Stimulated activated CD8-positive, alpha-beta memory T cell treated with anti-CD3 and anti-CD28 coated beads, Interleukin-4, amount 100 ng/mL, for 24 hours (primary cell): ENCODE measurements around the gene MED9.
"Not testable (repeated sequence)": the region's sequence is repeated elsewhere in the genome, so short reads cannot be mapped to it uniquely, and the experiment has no call there.

Experiments
- DNase-seq: peaks from one replicate; pipeline ENCODE4 v3.0.0-alpha.2; 2020; ENCODE audit warnings: low read depth

Gene MED9, protein sequence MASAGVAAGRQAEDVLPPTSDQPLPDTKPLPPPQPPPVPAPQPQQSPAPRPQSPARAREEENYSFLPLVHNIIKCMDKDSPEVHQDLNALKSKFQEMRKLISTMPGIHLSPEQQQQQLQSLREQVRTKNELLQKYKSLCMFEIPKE

GRCh38 chr17:17476865-17477467 lies at the start of gene MED9:
Gene MED9, plus strand, starts transcription at chr17:17477000. Its CDS starts 42 bp downstream, at chr17:17477042.
- peak; percentile 93 for DNase-seq

DNA sequence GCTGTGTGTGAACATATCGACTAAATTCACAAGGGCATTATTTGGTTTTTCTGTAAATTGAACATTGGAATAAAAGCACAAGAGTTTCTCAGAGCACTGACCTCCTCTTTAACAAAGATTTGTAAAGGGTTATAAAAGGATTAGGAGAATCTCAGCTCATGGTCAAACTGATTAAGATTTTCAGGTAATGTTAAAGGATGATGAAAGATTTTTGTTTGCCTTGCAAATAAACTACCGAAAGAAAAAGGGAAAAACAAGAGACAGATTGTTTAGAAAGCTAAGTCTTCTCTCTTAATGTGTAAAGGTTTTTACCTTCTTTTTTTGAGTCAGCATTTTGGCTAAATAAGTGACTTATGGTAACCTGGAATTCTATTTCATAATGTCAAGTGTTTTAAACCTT lies 47.6 kb upstream of the MED9 start:
- DNase-seq, result no peak

- DNase-seq, result not testable (repeated sequence)
Observed at GRCh38 chr17:17430924-17431323, 45.9 kb upstream of the MED9 start.

DNA sequence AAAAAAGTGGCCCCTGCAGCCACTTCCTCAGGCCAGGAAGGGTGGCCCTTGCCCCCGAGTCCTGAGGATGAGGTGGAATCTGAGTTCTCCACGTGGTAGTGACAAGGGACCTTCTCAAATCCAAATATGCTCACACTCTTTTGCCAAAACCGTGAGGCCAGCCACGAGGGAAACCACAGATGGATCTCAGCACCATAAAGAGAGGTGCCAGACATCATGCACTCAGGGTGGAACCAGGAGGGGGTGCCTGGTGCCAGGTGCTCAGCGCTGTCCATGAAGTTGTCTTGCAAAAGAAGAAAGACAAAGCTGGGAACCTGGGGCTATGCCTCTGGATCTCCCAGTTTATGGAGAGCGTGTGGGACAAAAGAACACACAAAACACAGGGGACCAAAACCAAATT lies 45.2 kb upstream of the MED9 start:
- no peak for DNase-seq

DNA sequence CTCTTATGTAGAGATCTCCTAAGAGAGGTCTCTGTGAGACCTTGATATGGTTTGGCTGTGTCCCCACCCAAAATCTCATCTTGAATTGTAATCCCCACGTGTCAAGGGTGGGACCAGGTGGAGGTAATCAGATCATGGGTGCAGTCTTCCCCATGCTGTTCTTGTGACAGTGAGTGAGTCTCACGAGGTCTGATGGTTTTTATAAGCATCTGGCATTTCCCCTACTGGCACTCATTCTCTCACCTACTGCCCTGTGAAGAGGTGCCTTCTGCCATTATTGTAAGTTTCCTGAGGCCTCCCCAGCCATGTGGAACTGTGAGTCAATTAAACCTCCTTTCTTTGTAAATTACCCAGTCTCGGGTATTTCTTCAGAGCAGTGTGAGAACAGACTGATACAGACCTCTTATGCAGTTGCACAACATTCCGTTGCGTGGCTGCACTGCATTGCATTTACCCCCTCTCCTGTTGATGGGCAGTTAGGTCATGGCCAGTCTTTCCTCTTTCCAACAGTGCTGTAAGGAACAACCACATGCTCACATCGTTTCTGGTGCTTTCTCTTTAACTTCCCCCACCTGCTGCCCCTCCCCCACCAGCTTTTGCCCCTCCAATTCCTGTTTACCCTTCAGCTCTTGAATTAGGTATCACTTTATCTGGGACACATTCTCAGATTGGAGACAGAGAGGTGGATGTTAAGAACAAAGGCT lies 43.6 kb upstream of the MED9 start:
- no peak for DNase-seq

DNA sequence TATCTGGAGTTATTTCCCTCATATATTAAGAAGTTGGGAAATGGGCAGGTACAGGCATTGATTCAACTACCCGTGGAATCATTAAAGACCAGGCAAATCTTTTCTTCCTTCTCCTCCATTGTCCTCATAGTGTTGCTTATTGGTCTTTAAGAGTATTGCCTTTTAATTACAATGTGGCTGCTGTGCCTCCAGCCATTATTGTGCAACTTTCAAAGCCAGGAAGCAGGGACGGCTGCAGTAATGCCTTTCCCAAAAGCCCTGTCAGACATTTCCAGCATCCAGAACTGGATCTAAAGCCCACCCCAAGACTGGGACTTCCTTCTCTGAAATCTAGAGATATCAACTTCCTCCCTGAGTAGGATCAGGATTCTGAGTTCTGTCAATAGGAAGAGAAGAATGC lies 42.3 kb upstream of the MED9 start:
- DNase-seq, result no peak

GRCh38 chr17:17435323-17435722 lies 41.5 kb upstream of the MED9 start:
- no peak for DNase-seq

DNA sequence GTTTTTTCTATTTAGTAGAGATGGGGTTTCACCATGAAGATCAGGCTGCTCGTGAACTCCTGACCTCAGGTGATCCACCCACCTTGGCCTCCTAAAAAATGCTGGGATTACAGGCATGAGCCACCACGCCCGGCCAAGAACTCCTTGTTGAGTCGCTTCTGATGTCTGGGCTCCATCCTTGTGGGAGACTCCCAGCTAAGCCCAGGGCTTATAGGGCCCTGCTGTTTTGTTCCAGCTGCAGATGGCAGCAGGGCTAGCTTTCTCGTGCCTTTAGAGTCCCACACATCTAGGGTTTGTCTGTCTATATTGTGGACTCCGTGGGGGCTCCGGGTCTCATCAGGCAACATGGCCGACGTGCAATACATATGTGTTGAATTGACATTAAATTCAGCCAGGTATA lies 39.3 kb upstream of the MED9 start:
- no peak for DNase-seq

DNA sequence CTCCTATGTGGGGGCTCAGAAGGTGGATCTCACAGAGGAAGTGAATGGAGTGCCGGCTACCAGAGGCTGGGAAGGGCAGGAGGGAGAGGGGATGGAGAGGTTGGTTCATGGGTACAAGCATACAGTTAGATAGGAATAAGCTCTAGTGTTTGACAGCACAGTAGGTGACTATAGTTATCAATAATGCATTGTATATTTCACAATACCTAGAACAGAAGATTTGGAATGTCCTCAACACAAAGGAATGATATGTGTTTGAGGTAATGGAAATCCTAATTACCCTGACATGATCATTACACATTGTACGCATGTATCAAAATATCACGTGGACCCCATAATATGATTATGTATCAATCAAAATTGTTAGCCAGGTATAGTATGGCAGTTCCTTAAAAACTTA lies 38.9 kb upstream of the MED9 start:
- DNase-seq, result no peak

DNA sequence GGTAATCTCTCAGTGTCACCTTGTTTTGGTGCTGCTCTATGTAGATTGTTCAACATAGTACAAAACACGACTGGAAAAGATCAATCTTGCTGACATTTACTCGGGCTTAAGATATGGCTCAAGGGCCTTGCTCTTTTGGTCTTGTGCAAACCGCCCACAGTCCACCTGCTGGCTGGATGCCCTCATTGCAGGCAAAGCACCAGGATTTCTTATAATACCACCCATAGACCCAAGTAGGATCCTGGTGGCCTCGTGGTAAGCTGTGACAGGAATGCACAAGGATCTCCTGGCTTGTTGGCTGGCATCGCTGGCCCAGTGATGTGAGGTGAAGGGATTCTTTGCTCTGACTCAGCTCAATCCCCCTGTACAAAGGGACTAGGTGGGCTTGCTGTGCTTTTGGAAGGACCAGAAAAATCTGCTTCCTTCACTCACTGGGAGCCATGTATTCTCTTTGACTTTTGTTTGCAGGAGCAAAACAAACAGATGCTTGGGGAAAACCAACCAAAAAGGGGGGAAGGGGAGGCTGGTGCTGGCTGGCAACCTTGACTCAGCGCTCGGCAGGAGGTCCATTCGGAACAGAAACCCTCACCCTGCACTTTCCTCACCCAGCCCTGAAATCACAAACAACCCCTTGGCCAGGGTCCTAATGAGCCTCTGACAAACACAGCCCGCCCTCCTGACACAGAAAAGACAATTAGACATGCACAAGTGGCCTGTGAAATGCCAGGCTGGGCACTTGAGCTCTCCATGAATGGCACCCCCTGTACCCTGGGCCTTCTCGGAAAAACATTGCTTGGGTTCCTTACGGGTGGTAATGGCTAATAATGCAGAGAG lies 36.6 kb upstream of the MED9 start:
- peak; percentile 69 for DNase-seq

DNA sequence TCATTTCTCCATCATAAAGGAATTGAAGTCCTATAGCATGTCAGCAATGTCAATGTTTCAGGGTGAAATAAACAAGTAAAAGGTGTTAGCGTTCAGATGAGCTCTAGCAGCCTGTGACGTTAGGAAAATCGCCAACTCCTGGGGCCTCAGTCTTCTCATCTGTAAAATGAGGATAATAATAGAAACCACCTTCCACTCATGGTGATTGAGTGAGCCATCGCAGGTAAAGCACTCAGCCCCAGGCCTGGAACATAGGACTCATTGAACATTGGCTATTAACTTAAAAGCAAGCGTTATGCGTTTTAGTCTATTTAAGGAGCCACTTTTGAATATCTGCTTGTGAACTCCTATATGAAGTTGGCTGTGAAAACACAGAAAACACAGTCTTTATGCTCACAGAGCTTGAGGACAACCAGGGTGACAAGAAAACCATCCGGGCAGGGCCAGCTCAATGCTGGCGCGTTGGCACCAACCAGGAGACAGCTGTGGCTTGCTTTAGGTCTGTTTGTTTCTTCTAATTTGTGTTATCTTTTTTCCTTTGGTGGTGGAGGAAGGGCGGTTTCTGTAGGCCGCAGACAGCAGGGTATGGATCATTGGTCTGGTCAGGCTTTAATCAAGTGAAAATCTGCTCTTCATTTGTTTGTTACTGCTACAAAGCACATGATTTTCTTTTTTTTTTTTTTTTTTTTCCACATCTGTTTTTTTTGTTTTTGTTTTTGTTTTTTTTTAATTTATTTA lies 35.7 kb upstream of the MED9 start:
- no peak for DNase-seq

- no peak for DNase-seq
Observed at GRCh38 chr17:17443173-17443572, 33.6 kb upstream of the MED9 start.

DNA sequence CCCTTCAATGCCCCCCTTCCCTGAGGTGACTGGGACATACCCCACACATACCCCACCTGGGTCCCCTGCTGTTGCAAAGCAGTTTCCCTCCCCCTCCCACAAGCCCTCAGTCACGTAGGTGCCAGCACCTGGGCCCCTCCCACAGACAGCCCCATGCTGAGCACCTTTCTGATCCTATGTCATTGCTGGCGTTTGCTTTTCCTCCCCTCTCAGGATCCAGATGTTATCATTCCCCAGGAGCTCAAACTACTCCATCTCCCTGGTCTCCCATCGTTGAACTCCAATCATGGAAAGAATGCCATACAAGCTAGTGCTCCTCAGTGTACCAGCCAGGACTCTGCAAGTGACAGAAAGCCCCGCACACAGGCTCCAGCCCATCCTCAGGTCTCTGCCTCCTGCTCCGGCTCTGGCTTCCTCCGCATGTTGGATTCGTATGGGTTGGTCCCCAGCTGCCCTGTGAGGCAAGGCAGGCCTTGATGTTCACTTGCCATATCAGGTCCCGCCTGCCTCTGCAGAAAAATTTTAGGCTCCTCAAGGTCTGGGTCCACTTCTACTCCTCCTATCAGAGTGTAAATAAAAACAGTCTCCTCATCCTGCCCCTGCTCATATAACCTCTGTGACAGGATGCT lies 31.4 kb upstream of the MED9 start:
- no peak for DNase-seq

DNA sequence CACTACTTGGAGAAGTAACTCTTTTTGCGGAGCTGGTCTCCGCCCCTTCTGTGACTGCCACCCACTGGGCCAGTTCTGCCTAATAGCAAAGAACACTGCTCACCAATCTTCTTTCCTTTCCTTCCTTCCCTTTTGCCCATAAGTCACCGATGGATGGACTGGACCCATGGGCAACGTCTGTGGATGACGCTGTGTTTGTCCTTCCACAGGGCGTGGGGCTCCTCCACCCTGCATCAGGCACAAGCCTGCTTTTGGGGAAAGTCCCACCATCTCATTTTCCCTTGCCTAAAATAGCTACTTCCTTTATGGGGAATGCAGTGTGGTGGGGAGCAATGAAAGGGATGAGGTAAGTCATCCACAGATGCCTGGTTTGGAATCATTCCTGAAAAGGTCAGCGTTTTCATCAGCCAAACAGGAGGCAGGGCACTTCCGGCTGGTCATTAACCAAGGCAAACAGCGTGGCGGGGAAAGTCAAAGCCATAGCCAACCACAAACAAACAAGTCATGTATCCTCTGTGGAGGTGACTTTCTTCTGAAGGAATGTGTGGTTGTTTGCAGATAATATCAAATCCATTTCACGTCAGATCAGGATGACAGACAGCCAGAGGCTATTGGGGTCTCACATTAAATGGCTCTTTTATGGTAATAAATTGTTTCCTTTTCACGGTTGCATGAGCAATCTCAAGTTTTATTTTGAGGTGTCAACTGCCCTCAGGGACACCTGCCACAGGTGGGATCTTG lies 30.7 kb upstream of the MED9 start:
- DNase-seq, result no peak

DNA sequence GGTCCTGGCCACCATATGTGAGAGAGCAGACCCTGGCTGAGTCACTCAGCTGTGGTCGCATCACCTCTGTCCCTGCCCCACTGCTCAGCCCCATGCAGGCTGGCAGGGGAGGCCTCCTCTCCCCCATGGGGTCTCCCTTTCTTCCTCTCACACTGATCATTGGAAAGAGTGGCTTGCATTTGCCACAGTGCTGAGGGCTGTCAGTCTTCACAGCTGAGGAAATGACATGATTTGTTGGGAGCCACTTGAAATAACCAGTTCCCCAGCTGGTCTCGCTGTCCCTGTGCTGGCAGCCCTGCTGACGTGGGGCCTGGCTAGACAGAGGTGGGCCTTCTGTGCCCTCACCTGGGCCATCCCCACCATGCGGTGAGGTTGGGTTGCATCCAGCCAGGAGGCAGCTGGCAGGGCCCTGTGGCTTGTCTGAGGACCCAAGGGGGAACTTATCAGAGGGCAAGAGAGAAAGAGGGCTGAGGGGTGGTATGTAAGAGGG lies 30.1 kb upstream of the MED9 start:
- DNase-seq, result no peak

DNA sequence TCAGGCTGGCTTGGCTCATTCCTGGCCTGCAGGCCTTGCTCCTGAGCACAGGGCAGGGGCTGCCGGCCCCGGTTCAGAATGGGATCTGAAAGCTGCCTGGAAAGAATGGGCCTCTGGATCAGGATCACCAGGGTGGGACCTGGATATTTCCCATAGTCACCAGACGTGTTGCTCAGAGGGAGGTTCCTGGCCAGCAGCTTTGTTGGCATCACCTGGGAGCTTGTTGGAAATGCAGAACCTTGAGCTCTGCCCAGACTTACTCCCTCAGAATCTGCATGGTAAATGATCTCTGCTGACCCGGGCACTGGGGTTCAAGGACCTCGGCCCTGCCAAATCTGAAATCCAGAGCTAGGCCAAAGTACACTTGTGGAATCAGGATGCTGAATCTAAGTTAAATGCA lies 29.5 kb upstream of the MED9 start:
- no peak for DNase-seq

- no peak for DNase-seq
Observed at GRCh38 chr17:17448076-17448475, 28.7 kb upstream of the MED9 start.

- DNase-seq, result no peak
Observed at GRCh38 chr17:17448723-17449122, 28.1 kb upstream of the MED9 start.

- no peak for DNase-seq
Observed at GRCh38 chr17:17453088-17453487, 23.7 kb upstream of the MED9 start.

DNA sequence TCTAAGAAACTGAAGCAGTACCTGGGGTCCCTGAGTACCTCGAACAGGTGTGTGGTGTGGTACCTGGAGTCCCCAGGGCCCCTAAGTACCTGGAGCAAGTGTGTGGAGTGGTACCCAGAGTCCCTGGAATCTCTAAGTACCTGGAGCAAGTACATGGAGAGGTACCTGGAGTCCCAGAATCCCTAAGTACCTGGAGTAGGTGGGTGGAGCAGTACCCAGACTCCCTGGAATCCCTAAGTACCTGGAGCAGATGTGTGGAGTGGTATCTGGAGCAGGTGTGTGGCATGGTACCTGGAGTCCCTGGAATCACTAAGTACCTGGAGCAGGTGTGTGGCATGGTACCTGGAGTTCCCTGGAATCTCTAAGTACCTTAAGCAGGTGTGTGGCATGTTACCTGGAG lies 22.5 kb upstream of the MED9 start:
- no peak for DNase-seq

DNA sequence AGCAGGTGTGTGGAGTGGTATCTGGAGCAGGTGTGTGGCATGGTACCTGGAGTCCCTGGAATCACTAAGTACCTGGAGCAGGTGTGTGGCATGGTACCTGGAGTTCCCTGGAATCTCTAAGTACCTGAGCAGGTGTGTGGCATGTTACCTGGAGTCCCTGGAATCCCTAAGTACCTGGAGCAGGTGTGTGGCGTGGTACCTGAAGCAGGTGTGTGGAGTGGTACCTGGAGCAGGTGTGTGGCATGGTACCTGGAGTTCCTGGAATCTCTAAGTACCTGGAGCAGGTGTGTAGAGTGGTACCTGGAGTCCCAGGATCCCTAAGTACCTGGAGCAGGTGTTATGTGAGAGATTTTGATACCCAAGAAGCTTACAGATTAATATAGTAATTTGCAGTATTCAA lies 22.1 kb upstream of the MED9 start:
- not testable (repeated sequence) for DNase-seq
